CD4-positive, alpha-beta T cell treated with Interleukin-10 for 1 hour (primary cell): ENCODE measurements around the gene OVAAL.

Experiments used
- DNase-seq: peaks from one replicate; pipeline ENCODE4 v3.0.0-alpha.2; 2020

The OVAAL gene

GRCh38 chr1:180558664-180559063, at the start of gene OVAAL:
Gene OVAAL, plus strand, starts transcription at chr1:180558964.
- DNase-seq, result no peak

GRCh38 chr1:180510882-180511281, 47.9 kb upstream of the OVAAL start:
- no peak for DNase-seq

- DNase-seq, result no peak
Measured at GRCh38 chr1:180513531-180513930, 45.2 kb upstream of the OVAAL start.

- DNase-seq, result no peak
Measured at GRCh38 chr1:180515364-180515763, 43.4 kb upstream of the OVAAL start.

GRCh38 chr1:180515857-180516388, 42.8 kb upstream of the OVAAL start:
- peak; percentile 66 for DNase-seq

GRCh38 chr1:180519846-180520245, 38.9 kb upstream of the OVAAL start:
- no peak for DNase-seq

- no peak for DNase-seq
Measured at GRCh38 chr1:180521474-180522212, 37.1 kb upstream of the OVAAL start.

- DNase-seq, result no peak
Measured at GRCh38 chr1:180522213-180522515, 36.6 kb upstream of the OVAAL start.

GRCh38 chr1:180524160-180524914, 34.4 kb upstream of the OVAAL start:
- DNase-seq, result no peak

GRCh38 chr1:180524915-180525714, 33.6 kb upstream of the OVAAL start:
- no peak for DNase-seq

GRCh38 chr1:180525715-180526039, 33.1 kb upstream of the OVAAL start:
- no peak for DNase-seq

GRCh38 chr1:180527101-180527669, 31.6 kb upstream of the OVAAL start:
- no peak for DNase-seq

- no peak for DNase-seq
Measured at GRCh38 chr1:180528868-180529470, 29.8 kb upstream of the OVAAL start.

- DNase-seq, result no peak
Measured at GRCh38 chr1:180530501-180530900, 28.3 kb upstream of the OVAAL start.

GRCh38 chr1:180532854-180533253, 25.9 kb upstream of the OVAAL start:
- no peak for DNase-seq

- peak; percentile 57 for DNase-seq
Measured at GRCh38 chr1:180533266-180533987, 25.3 kb upstream of the OVAAL start.

GRCh38 chr1:180534214-180534613, 24.6 kb upstream of the OVAAL start:
- no peak for DNase-seq

GRCh38 chr1:180535418-180535999, 23.3 kb upstream of the OVAAL start:
- no peak for DNase-seq

GRCh38 chr1:180536821-180537372, 21.9 kb upstream of the OVAAL start:
- DNase-seq, result no peak

- no peak for DNase-seq
Measured at GRCh38 chr1:180539136-180539535, 19.6 kb upstream of the OVAAL start.
